ENCODE data around the gene COX10.

DNA sequence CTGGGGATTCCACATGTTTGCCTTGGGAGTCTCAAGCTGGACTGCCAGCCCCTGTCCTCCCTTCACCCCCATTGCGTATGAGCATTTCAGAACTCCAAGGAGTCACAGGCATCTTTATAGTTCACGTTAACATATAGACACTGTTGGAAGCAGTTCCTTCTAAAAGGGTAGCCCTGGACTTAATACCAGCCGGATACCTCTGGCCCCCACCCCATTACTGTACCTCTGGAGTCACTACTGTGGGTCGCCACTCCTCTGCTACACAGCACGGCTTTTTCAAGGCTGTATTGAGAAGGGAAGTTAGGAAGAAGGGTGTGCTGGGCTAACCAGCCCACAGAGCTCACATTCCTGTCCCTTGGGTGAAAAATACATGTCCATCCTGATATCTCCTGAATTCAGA, 138.5 kb downstream of the COX10 start:
- TF ChIP-seq EZH2 (IDR thresholded peaks at IDR 0.05; ENCODE audit: borderline replicate concordance, low read length), result no peak
- TF ChIP-seq, protein P1, sequence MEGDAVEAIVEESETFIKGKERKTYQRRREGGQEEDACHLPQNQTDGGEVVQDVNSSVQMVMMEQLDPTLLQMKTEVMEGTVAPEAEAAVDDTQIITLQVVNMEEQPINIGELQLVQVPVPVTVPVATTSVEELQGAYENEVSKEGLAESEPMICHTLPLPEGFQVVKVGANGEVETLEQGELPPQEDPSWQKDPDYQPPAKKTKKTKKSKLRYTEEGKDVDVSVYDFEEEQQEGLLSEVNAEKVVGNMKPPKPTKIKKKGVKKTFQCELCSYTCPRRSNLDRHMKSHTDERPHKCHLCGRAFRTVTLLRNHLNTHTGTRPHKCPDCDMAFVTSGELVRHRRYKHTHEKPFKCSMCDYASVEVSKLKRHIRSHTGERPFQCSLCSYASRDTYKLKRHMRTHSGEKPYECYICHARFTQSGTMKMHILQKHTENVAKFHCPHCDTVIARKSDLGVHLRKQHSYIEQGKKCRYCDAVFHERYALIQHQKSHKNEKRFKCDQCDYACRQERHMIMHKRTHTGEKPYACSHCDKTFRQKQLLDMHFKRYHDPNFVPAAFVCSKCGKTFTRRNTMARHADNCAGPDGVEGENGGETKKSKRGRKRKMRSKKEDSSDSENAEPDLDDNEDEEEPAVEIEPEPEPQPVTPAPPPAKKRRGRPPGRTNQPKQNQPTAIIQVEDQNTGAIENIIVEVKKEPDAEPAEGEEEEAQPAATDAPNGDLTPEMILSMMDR (conservative IDR thresholded peaks at IDR 0.05 in 1 of 2, IDR thresholded peaks at IDR 0.05 in 1 of 2; ENCODE audit: extremely low read depth in 1 of 2, insufficient read depth in 1 of 2, low read depth in 1 of 2, low read length in 2 of 2), result no peak
